ENCODE measurements around the gene AFF3. TPM values are rescaled to one million over a fixed set of nuclear protein-coding genes. Genes with fewer than 3 reads are reported as not detected.

AFF3 gene
- total RNA-seq, 1 donor from 2014 or later: 44.6 TPM

DNA sequence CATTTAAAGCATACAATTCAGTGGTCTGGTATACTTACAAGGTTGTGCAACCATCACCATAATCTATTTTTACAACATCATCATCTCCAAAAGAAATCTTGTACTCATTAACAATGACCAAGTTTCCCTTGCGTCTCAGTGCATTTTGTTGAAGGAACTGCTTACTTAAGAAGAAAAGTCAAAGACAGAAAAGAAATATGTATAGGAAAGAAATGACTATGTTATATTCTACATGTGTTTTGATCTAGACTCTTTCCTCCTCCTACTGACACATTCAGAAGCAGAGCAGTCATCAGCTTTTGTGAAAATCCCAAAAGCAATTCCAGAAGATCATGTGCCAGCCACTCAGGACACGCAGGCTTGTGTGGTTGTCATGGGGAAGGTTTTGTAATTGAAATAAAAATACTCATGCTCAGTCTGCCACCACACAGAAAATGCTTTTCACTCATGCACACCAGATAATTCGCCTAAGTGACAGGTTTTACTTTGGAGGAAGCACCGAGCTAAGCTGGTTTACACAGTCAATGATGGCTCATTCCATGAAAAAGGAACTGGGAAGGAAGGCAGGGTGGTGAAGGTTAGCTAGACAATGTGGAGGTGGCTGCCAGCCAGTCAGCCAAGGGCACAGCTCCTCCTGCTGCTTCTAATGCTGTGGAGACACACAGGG, 494.1 kb downstream of the AFF3 start:
- intact Hi-C loops (cut with DNase I): no loop called here
- H3K4me1 ChIP-seq: no peaks in the 10 kb centered on the region
- no peak for DNase-seq
- H3K27ac ChIP-seq: no peak overlapping the region
- H3K4me3 ChIP-seq: no peak overlapping the region
- no peaks in the 10 kb centered on the region for H3K36me3 ChIP-seq
- no peaks in the 10 kb centered on the region for H3K9me3 ChIP-seq
- peak; percentile 16 for ATAC-seq
- no peaks in the 10 kb centered on the region for H3K27me3 ChIP-seq
- TF ChIP-seq, protein P1, sequence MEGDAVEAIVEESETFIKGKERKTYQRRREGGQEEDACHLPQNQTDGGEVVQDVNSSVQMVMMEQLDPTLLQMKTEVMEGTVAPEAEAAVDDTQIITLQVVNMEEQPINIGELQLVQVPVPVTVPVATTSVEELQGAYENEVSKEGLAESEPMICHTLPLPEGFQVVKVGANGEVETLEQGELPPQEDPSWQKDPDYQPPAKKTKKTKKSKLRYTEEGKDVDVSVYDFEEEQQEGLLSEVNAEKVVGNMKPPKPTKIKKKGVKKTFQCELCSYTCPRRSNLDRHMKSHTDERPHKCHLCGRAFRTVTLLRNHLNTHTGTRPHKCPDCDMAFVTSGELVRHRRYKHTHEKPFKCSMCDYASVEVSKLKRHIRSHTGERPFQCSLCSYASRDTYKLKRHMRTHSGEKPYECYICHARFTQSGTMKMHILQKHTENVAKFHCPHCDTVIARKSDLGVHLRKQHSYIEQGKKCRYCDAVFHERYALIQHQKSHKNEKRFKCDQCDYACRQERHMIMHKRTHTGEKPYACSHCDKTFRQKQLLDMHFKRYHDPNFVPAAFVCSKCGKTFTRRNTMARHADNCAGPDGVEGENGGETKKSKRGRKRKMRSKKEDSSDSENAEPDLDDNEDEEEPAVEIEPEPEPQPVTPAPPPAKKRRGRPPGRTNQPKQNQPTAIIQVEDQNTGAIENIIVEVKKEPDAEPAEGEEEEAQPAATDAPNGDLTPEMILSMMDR (IDR thresholded peaks at IDR 0.05): no peak

GRCh38 chr2:99645960-99646359, 496.4 kb downstream of the AFF3 start:
- TF ChIP-seq, protein P1 (IDR thresholded peaks at IDR 0.05): no peak
- Histone ChIP-seq H3K9me3 (no peaks in the 10 kb centered on the region), H3K27me3 (no peaks in the 10 kb centered on the region), H3K4me3 (no peak overlapping the region), H3K4me1 (no peaks in the 10 kb centered on the region), H3K27ac (no peak overlapping the region), H3K36me3 (no peaks in the 10 kb centered on the region)
- no peak for ATAC-seq
- DNase-seq: no peak
- intact Hi-C loops (cut with DNase I): no loop called here

DNA sequence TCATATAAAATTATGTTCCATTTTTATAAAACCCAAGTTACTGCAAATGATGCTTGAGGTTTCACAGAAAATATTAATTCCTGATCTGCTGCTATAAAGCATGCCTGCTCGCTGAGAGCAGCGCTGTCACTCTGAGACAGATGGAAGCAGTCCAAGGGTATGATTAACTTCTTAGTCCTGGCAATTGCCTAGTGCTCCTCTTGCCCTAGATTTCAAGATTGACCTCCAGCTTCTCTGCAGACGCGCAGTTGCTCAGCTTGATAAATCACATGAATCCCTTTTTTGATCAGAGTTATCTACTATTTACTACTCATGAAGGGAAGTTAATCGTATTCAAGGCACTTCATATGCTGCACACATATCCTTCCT, 498.0 kb downstream of the AFF3 start:
- no peak overlapping the region for H3K4me3 ChIP-seq
- ATAC-seq: no peak
- no peaks in the 10 kb centered on the region for H3K27me3 ChIP-seq
- no peaks in the 10 kb centered on the region for H3K9me3 ChIP-seq
- TF ChIP-seq, protein P1 (IDR thresholded peaks at IDR 0.05): no peak
- DNase-seq: no peak
- intact Hi-C loops (cut with DNase I): no loop called here
- no peaks in the 10 kb centered on the region for H3K36me3 ChIP-seq
- no peak overlapping the region for H3K27ac ChIP-seq
- no peaks in the 10 kb centered on the region for H3K4me1 ChIP-seq

DNA sequence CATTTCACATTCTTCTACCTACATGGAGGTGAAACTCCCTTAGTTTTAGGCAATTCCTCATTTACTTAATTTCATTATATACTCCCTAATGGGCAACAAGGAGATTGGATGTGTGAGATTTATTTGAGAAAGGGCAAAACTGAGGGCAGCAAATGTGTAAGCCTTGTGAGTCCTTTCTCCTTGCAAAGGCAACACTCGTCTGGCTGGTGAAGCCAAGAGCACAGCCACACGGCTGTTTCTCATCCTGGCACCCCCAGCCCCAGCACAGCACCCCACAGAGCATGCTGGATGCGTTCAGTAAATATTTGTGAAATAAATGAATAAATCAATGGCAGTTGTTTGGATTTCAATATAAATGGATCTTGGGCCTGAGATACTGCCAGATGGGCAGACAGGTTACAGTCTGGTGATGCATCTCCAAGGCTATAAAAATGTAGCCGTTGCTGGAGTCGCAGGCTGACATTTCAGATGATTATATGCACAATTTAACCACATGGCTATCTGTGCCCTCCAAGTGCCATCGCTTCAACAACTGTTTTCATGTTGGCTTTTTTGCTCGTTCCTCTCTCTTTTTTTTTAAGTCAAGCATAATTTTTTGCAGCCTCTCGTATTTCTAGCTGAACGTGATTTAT, 498.5 kb downstream of the AFF3 start:
- TF ChIP-seq, protein P1 (IDR thresholded peaks at IDR 0.05): no peak
- intact Hi-C loops (cut with DNase I): no loop called here
- Histone ChIP-seq H3K27me3 (no peaks in the 10 kb centered on the region), H3K4me1 (no peaks in the 10 kb centered on the region), H3K36me3 (no peaks in the 10 kb centered on the region), H3K27ac (no peak overlapping the region), H3K4me3 (no peak overlapping the region), H3K9me3 (no peaks in the 10 kb centered on the region)
- DNase-seq (no peak), ATAC-seq (no peak)

DNA sequence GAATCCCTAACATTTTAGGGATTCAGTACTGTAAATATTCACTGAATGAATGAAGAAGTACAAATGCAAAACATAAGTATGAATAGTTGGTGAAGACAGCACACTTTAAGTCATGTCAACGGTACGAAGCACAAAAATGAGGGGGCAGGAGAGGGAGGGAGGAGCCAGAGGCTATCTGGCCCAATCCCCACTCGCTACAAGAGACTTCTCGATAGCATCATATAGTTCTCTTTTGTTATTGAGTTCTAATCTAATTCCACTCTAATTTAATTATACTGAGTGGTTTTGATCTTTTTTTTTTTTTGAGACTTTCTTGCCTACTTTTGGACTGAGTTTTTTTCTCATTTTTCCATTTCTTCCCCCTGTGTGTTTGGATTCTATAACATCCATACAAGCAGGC, 500.4 kb downstream of the AFF3 start:
- no peaks in the 10 kb centered on the region for H3K27me3 ChIP-seq
- DNase-seq (no peak), ATAC-seq (no peak)
- no peak overlapping the region for H3K27ac ChIP-seq
- no peaks in the 10 kb centered on the region for H3K9me3 ChIP-seq
- TF ChIP-seq, protein P1 (IDR thresholded peaks at IDR 0.05): no peak
- H3K36me3 ChIP-seq: no peaks in the 10 kb centered on the region
- H3K4me1 ChIP-seq: no peaks in the 10 kb centered on the region
- H3K4me3 ChIP-seq: no peak overlapping the region
- intact Hi-C loops (cut with DNase I): no loop called here
